Uterus (tissue), 4 donors: ENCODE results near the gene TTC32. TPM values are rescaled to one million over a fixed set of nuclear protein-coding genes. Genes with fewer than 3 reads are reported as not detected.

Experiments
- DNase-seq, 2 donors: peaks; one replicate each; pipeline ENCODE4 v3.0.0-alpha.2; 2019 to 2020
- H3K27ac ChIP-seq, 2 donors: fragments of 200-600 bp; sonication (generic); 1 replicate in 1 of 2; 2 replicates in 1 of 2; pipeline ENCODE4 v1.5.1; 2016 to 2018
- H3K27me3 ChIP-seq, 2 donors: fragments of 200-600 bp; sonication (generic); one replicate each; pipeline ENCODE4 v1.5.1; 2018 to 2019; ENCODE audit warnings: control low read depth in 1 of 2
- H3K36me3 ChIP-seq, 2 donors: fragments of 200-600 bp; sonication (generic); one replicate each; pipeline ENCODE4 v1.5.1; 2019; ENCODE audit warnings: control low read depth in 1 of 2
- H3K4me1 ChIP-seq, 2 donors: fragments of 200-600 bp; sonication (generic); one replicate each; pipeline ENCODE4 v1.5.1; 2018 to 2019; ENCODE audit warnings: control low read depth in 1 of 2
- H3K4me3 ChIP-seq, 2 donors: fragments of 200-600 bp; sonication (generic); 1 replicate in 1 of 2; 2 replicates in 1 of 2; pipeline ENCODE4 v1.5.1; 2018 to 2019; ENCODE audit warnings: mild to moderate bottlenecking in 1 of 2
- H3K9me3 ChIP-seq, 2 donors: fragments of 200-600 bp; sonication (generic); one replicate each; pipeline ENCODE4 v1.5.1; 2019; ENCODE audit warnings: control low read depth in 1 of 2
- CTCF ChIP-seq, 4 experiments: fragments of 200-600 bp in 2 of 4; fragments of 450-650 bp in 2 of 4; sonication (generic) in 2 of 4; IDR thresholded peaks; one replicate each; pipeline ENCODE4 v1.5.1; 2016 to 2019; ENCODE audit warnings: antibody characterized with exemption in 4 of 4, mild to moderate bottlenecking in 2 of 4, moderate library complexity in 1 of 4
- POLR2A ChIP-seq, 2 donors: fragments of 450-650 bp; IDR thresholded peaks; one replicate each; pipeline ENCODE4 v1.6.1; 2016; ENCODE audit warnings: antibody characterized with exemption in 2 of 2, mild to moderate bottlenecking in 1 of 2, moderate library complexity in 1 of 2
- intact Hi-C: fragments of 100-400 bp; cut with DNase I; formaldehyde crosslinking; loops from one replicate; pipeline ENCODE4 v1.15.1; 2023; ENCODE audit warnings: low total_unique reads
- total RNA-seq, 4 donors: library from RNA; depleted of rRNA in 3 of 4; stranded (reverse); fragments of >200 nt in 3 of 4; gene quantifications; one replicate each; pipeline versions ENCODE4 v1.1.0 to v1.2.4, GENCODE V29; 2014 to 2023
- donor health status: DM: yes; HTN: yes; CAD: no.

The TTC32 gene
- total RNA-seq, 4 donors from 2014 or later: 16.7 to 22.6 (median 20.9) TPM

GRCh38 chr2:19887510-19887909 is 14.3 kb downstream of the TTC32 start:
- H3K27me3 ChIP-seq: no peaks in the 10 kb centered on the region
- no peaks in the 10 kb centered on the region for H3K4me1 ChIP-seq
- no peak overlapping the region for H3K4me3 ChIP-seq
- H3K36me3 ChIP-seq: no peaks in the 10 kb centered on the region
- intact Hi-C loops: no loop called here
- no peaks in the 10 kb centered on the region for H3K9me3 ChIP-seq
- TF ChIP-seq CTCF (IDR thresholded peaks at IDR 0.05) (no peak), POLR2A (IDR thresholded peaks at IDR 0.05) (no peak)
- H3K27ac ChIP-seq: no peak overlapping the region
- DNase-seq: no peak

- H3K27me3 ChIP-seq: no peaks in the 10 kb centered on the region
- H3K36me3 ChIP-seq: no peaks in the 10 kb centered on the region
- H3K4me1 ChIP-seq: no peaks in the 10 kb centered on the region
- no peaks in the 10 kb centered on the region for H3K9me3 ChIP-seq
- no peak overlapping the region for H3K27ac ChIP-seq
- DNase-seq: no peak
- TF ChIP-seq CTCF (IDR thresholded peaks at IDR 0.05) (no peak), POLR2A (IDR thresholded peaks at IDR 0.05) (no peak)
- intact Hi-C loops: no loop called here
- no peak overlapping the region for H3K4me3 ChIP-seq
Measured at GRCh38 chr2:19886261-19886660, 15.5 kb downstream of the TTC32 start.

GRCh38 chr2:19885791-19886190 is 16.0 kb downstream of the TTC32 start:
- TF ChIP-seq POLR2A (IDR thresholded peaks at IDR 0.05): no peak
- no peaks in the 10 kb centered on the region for H3K9me3 ChIP-seq
- no peaks in the 10 kb centered on the region for H3K36me3 ChIP-seq
- intact Hi-C loops: no loop called here
- DNase-seq: no peak
- no peak overlapping the region for H3K4me3 ChIP-seq
- no peaks in the 10 kb centered on the region for H3K4me1 ChIP-seq
- no peak overlapping the region for H3K27ac ChIP-seq
- H3K27me3 ChIP-seq: no peaks in the 10 kb centered on the region

GRCh38 chr2:19883971-19884720 is 17.6 kb downstream of the TTC32 start:
- DNase-seq: no peak
- H3K4me1 ChIP-seq: no peaks in the 10 kb centered on the region
- TF ChIP-seq CTCF (IDR thresholded peaks at IDR 0.05): no peak
- no peak for TF ChIP-seq POLR2A (IDR thresholded peaks at IDR 0.05)
- H3K27ac ChIP-seq: no peak overlapping the region
- H3K27me3 ChIP-seq: no peaks in the 10 kb centered on the region
- no peaks in the 10 kb centered on the region for H3K9me3 ChIP-seq
- no peak overlapping the region for H3K4me3 ChIP-seq
- intact Hi-C loops: no loop called here
- no peaks in the 10 kb centered on the region for H3K36me3 ChIP-seq

- no peak overlapping the region for H3K4me3 ChIP-seq
- no peaks in the 10 kb centered on the region for H3K9me3 ChIP-seq
- no peak overlapping the region for H3K27ac ChIP-seq
- H3K4me1 ChIP-seq: no peaks in the 10 kb centered on the region
- TF ChIP-seq CTCF (IDR thresholded peaks at IDR 0.05) (no peak), POLR2A (IDR thresholded peaks at IDR 0.05) (no peak)
- intact Hi-C loops: no loop called here
- no peak for DNase-seq
- H3K27me3 ChIP-seq: no peaks in the 10 kb centered on the region
- H3K36me3 ChIP-seq: no peaks in the 10 kb centered on the region
Measured at GRCh38 chr2:19883486-19883885, 18.3 kb downstream of the TTC32 start.
